ENCODE measurements around the gene CCDC106.

DNA sequence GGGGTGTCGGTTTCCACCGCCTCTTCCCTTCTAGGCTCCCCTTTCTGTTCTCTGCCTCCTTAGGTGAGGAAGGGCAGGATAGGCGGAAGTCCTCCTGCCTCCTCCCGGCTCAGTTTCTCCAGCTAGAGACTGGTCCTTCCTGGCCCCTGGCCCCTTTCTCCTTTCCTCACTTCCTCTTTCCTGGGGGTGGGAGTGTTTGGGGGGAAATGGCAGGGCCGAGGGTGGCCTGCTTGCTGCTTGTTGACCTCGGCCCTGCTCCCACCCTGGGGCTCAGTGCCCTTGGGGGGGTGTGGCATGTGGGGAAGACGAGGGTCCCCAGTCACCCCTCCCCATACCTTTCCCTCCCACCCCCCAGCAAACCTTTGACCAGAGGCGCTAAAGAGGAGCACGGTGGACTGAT lies 11.8 kb downstream of the CCDC106 start:
- TF ChIP-seq CTCF (IDR thresholded peaks at IDR 0.05; ENCODE audit: low read length): no peak
- TF ChIP-seq EZH2 (IDR thresholded peaks at IDR 0.05; ENCODE audit: borderline replicate concordance, low read length): no peak
